ENCODE data around the gene DACT2. TPM values are rescaled to one million over a fixed set of nuclear protein-coding genes. Genes with fewer than 3 reads are reported as not detected.

Gene DACT2
- total and polyA plus RNA-seq, 4 donors: 0.25 to 2.8 (median 0.88) TPM

- no peak overlapping the region for H3K27ac ChIP-seq (ENCODE audit: low read depth in 1 of 2, low read length in 2 of 2)
- no peak overlapping the region for H3K4me3 ChIP-seq (ENCODE audit: low read depth in 1 of 3, low read length in 3 of 3)
- no peak for DNase-seq (ENCODE audit: low spot score)
- WGBS: 93% methylated on average over 10 of the region's 10 CpGs
- H3K4me1 ChIP-seq (ENCODE audit: control insufficient read depth in 4 of 4, insufficient read depth in 4 of 4, low read length in 3 of 4): peaks cover 0 to 3% (median 0%) of the 10 kb centered on the region in 4 donors
- H3K27me3 ChIP-seq (ENCODE audit: control insufficient read depth in 4 of 4, insufficient read depth in 4 of 4, low read length in 3 of 4): no peaks in the 10 kb centered on the region
- no peaks in the 10 kb centered on the region for H3K36me3 ChIP-seq (ENCODE audit: control insufficient read depth in 4 of 4, insufficient read depth in 3 of 4, low read depth in 1 of 4, low read length in 3 of 4)
- no peaks in the 10 kb centered on the region for H3K9me3 ChIP-seq (ENCODE audit: control insufficient read depth in 4 of 4, low read length in 3 of 4)
- no peak for TF ChIP-seq TAF1 (conservative IDR thresholded peaks at IDR 0.05)
- TF ChIP-seq RXRA (IDR thresholded peaks at IDR 0.05): no peak
- TF ChIP-seq FOXA2 (IDR thresholded peaks at IDR 0.05): no peak
- TF ChIP-seq SP1 (IDR thresholded peaks at IDR 0.05): no peak
- TF ChIP-seq, protein P1, sequence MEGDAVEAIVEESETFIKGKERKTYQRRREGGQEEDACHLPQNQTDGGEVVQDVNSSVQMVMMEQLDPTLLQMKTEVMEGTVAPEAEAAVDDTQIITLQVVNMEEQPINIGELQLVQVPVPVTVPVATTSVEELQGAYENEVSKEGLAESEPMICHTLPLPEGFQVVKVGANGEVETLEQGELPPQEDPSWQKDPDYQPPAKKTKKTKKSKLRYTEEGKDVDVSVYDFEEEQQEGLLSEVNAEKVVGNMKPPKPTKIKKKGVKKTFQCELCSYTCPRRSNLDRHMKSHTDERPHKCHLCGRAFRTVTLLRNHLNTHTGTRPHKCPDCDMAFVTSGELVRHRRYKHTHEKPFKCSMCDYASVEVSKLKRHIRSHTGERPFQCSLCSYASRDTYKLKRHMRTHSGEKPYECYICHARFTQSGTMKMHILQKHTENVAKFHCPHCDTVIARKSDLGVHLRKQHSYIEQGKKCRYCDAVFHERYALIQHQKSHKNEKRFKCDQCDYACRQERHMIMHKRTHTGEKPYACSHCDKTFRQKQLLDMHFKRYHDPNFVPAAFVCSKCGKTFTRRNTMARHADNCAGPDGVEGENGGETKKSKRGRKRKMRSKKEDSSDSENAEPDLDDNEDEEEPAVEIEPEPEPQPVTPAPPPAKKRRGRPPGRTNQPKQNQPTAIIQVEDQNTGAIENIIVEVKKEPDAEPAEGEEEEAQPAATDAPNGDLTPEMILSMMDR (IDR thresholded peaks at IDR 0.05; ENCODE audit: low read depth, low read length, missing input control): no peak
- no peak for TF ChIP-seq YY1 (IDR thresholded peaks at IDR 0.05)
- TF ChIP-seq, protein P2, sequence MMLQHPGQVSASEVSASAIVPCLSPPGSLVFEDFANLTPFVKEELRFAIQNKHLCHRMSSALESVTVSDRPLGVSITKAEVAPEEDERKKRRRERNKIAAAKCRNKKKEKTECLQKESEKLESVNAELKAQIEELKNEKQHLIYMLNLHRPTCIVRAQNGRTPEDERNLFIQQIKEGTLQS (IDR thresholded peaks at IDR 0.05): no peak
- TF ChIP-seq FOXA1 (IDR thresholded peaks at IDR 0.05): no peak
- TF ChIP-seq HNF4A (conservative IDR thresholded peaks at IDR 0.05): no peak
- TF ChIP-seq EGR1 (IDR thresholded peaks at IDR 0.05; ENCODE audit: low read depth in 2 of 2): no peak
- no peak for TF ChIP-seq GABPA (IDR thresholded peaks at IDR 0.05 in 1 of 2, conservative IDR thresholded peaks at IDR 0.05 in 1 of 2)
- no peak for TF ChIP-seq MAX (IDR thresholded peaks at IDR 0.05)
- TF ChIP-seq, protein P3, sequence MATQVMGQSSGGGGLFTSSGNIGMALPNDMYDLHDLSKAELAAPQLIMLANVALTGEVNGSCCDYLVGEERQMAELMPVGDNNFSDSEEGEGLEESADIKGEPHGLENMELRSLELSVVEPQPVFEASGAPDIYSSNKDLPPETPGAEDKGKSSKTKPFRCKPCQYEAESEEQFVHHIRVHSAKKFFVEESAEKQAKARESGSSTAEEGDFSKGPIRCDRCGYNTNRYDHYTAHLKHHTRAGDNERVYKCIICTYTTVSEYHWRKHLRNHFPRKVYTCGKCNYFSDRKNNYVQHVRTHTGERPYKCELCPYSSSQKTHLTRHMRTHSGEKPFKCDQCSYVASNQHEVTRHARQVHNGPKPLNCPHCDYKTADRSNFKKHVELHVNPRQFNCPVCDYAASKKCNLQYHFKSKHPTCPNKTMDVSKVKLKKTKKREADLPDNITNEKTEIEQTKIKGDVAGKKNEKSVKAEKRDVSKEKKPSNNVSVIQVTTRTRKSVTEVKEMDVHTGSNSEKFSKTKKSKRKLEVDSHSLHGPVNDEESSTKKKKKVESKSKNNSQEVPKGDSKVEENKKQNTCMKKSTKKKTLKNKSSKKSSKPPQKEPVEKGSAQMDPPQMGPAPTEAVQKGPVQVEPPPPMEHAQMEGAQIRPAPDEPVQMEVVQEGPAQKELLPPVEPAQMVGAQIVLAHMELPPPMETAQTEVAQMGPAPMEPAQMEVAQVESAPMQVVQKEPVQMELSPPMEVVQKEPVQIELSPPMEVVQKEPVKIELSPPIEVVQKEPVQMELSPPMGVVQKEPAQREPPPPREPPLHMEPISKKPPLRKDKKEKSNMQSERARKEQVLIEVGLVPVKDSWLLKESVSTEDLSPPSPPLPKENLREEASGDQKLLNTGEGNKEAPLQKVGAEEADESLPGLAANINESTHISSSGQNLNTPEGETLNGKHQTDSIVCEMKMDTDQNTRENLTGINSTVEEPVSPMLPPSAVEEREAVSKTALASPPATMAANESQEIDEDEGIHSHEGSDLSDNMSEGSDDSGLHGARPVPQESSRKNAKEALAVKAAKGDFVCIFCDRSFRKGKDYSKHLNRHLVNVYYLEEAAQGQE (IDR thresholded peaks at IDR 0.05): no peak
- no peak for TF ChIP-seq RAD21 (IDR thresholded peaks at IDR 0.05)
- H3K9ac ChIP-seq (ENCODE audit: low read depth in 1 of 2, low read length in 2 of 2): no peak overlapping the region
Observed at GRCh38 chr6:168310945-168311344, 8.6 kb downstream of the DACT2 start.

DNA sequence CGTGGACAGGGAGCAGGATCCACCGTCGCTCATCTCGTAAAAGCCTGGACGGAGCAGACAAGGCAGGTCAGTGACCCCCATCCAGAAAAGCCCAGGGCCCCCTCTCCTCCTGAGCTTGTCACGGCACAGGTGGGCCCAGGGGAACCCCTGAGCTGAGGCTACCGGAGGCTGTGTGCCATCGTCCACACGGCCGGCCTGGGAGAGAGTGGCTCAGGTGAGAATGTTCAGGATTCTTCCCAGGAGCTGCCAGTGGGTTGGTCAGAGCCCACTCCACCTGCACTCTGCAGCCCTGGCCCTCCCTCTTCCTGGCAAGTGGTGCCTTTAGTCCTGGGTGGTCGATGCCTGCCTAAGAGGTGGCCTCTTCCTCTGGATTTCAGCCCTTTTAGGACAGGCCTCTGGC, 9.2 kb downstream of the DACT2 start:
- Histone ChIP-seq H3K27ac (ENCODE audit: low read depth in 1 of 2, low read length in 2 of 2) (no peak overlapping the region), H3K9ac (ENCODE audit: low read depth in 1 of 2, low read length in 2 of 2) (no peak overlapping the region), H3K4me1 (ENCODE audit: control insufficient read depth in 4 of 4, insufficient read depth in 4 of 4, low read length in 3 of 4) (peaks cover 0 to 3% (median 0%) of the 10 kb centered on the region in 4 donors), H3K36me3 (ENCODE audit: control insufficient read depth in 4 of 4, insufficient read depth in 3 of 4, low read depth in 1 of 4, low read length in 3 of 4) (no peaks in the 10 kb centered on the region), H3K4me3 (ENCODE audit: low read depth in 1 of 3, low read length in 3 of 3) (no peak overlapping the region), H3K9me3 (ENCODE audit: control insufficient read depth in 4 of 4, low read length in 3 of 4) (no peaks in the 10 kb centered on the region), H3K27me3 (ENCODE audit: control insufficient read depth in 4 of 4, insufficient read depth in 4 of 4, low read length in 3 of 4) (no peaks in the 10 kb centered on the region)
- 90% methylated on average over 11 of the region's 11 CpGs for WGBS
- TF ChIP-seq HNF4A (conservative IDR thresholded peaks at IDR 0.05) (no peak), EGR1 (IDR thresholded peaks at IDR 0.05; ENCODE audit: low read depth in 2 of 2) (no peak), RXRA (IDR thresholded peaks at IDR 0.05) (no peak), ZBTB33 (IDR thresholded peaks at IDR 0.05) (no peak), HNF4G (IDR thresholded peaks at IDR 0.05) (no peak)
- no peak for DNase-seq (ENCODE audit: low spot score)

Measured in liver (tissue), 9 donors.